Transverse colon (tissue), 4 donors: ENCODE results near the gene PTPRN2.

Experiments
- POLR2A ChIP-seq: fragments of 450-650 bp; IDR thresholded peaks from one replicate; pipeline ENCODE4 v1.6.1; 2016; ENCODE audit warnings: antibody characterized with exemption, mild to moderate bottlenecking, moderate library complexity
- POLR2AphosphoS5 ChIP-seq, 3 donors: sonication (generic); formaldehyde crosslinking; IDR thresholded peaks; one replicate each; pipeline ENCODE4 v1.6.1; 2016; ENCODE audit warnings: antibody characterized with exemption in 3 of 3
- TF ChIP-seq, protein P1 (sequence below), 5 experiments: fragments of 200-600 bp in 3 of 5; fragments of 450-650 bp in 2 of 5; sonication (generic) in 3 of 5; IDR thresholded peaks; 1 replicate in 2 of 5; 2 replicates in 3 of 5; pipeline ENCODE4 v1.5.1; 2016 to 2017; ENCODE audit warnings: antibody characterized with exemption in 5 of 5, inconsistent platforms in 3 of 5, mild to moderate bottlenecking in 2 of 5, moderate library complexity in 1 of 5

DNA sequence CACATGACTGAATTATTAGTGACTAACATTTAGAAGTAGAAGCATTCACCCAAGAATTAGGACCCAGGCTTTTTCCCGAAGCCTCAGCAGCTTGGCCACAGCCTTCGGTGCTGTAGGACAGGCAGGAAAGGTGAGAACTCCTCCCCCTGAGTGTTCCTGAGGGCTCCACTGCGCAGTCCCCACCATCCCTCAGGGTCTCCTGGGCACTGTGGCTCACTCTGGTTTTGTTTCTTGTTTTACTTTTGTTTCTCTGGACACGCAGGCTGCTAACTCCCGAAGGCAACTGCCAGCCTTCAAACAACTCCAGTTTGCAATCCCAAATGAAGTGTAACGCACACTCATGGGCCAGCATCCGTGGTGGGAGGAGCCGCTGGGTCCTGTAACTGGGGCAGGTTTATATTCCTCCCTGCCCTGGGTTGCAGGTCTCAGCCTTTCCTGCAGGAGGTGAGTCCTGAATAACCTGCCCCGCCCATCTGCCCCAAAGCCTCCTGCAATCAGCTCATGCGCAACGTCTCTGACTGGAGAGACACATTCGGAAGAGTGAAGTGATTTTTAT is 492.9 kb downstream of the PTPRN2 start:
- TF ChIP-seq POLR2AphosphoS5 (IDR thresholded peaks at IDR 0.05): no peak
- TF ChIP-seq, protein P1, sequence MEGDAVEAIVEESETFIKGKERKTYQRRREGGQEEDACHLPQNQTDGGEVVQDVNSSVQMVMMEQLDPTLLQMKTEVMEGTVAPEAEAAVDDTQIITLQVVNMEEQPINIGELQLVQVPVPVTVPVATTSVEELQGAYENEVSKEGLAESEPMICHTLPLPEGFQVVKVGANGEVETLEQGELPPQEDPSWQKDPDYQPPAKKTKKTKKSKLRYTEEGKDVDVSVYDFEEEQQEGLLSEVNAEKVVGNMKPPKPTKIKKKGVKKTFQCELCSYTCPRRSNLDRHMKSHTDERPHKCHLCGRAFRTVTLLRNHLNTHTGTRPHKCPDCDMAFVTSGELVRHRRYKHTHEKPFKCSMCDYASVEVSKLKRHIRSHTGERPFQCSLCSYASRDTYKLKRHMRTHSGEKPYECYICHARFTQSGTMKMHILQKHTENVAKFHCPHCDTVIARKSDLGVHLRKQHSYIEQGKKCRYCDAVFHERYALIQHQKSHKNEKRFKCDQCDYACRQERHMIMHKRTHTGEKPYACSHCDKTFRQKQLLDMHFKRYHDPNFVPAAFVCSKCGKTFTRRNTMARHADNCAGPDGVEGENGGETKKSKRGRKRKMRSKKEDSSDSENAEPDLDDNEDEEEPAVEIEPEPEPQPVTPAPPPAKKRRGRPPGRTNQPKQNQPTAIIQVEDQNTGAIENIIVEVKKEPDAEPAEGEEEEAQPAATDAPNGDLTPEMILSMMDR (IDR thresholded peaks at IDR 0.05): no peak
- no peak for TF ChIP-seq POLR2A
